ENCODE results near the gene PTPA. TPM values are rescaled to one million over a fixed set of nuclear protein-coding genes. Genes with fewer than 3 reads are reported as not detected.

Gene PTPA
- total and polyA plus RNA-seq, 2 donors (not counting 1 experiment from before 2014, with no cell fraction given), result 35.0 to 73.9 TPM

DNA sequence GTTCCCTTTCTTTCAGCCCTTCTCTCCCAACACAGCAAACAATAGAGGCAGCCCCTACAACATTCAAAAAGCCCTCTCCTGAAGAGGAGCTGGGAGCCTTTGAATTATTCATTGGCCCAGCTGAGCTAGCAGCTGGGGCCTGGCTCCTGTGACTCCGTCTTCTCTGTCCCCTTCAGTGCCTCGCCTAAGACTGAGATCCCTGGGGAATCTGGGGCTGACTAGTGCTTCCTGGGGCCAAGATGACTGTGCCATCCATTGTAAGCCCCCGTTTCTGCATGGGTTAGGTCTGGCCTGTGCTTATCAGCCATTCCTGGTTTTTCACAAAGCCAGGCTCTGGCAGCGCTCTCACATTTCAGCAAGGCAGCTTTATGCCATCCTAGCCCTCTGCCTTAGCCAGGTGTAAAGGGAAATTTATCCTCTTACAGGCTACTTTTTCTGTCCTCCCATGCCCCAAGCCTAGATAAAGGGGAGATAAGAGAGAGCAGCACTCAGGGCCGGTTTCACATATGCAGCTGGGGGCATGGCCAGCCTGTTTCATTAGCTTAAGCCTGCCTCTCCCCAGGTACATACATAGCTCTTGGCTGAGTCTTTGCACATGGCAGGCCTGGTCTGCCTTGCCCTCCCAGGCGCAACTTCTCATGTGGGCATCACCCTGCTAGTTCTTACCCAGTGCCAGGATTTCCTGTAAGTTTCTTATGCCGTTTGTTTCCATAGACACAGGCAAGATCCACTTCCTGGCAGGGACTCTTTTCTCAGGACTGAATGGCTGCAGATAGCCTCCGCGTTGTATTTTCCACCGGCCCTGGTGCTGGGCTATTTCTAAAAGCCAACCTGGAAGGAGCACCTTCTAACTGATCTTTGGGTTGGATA, 15.8 kb downstream of the PTPA start:
- Histone ChIP-seq H3K4me3 (ENCODE audit: control extremely low read depth in 1 of 5, extremely low read depth in 1 of 5, insufficient read depth in 1 of 5, low read depth in 2 of 5, low read length in 4 of 5) (no peak overlapping the region), H3K27me3 (replicated peaks in 1 of 4; ENCODE audit: control extremely low read depth in 1 of 4, control insufficient read depth in 3 of 4, insufficient read depth in 4 of 4, low read length in 3 of 4) (no peaks in the 10 kb centered on the region), H3K79me2 (ENCODE audit: control insufficient read depth, insufficient read depth, low read length) (peaks cover 19% of the 10 kb centered on the region), H3K9me3 (ENCODE audit: control extremely low read depth in 1 of 3, control insufficient read depth in 2 of 3, insufficient read depth in 1 of 3, low read length in 2 of 3) (no peaks in the 10 kb centered on the region), H3K27ac (ENCODE audit: low read length in 2 of 2) (no peak overlapping the region), H2AFZ (ENCODE audit: insufficient read depth, low read depth, low read length, poor library complexity, severe bottlenecking) (no peak overlapping the region), H3K4me2 (replicated peaks; ENCODE audit: low read depth, low read length, poor library complexity, severe bottlenecking) (no peak overlapping the region), H4K20me1 (ENCODE audit: control insufficient read depth, insufficient read depth, low read length, poor library complexity, severe bottlenecking) (peaks cover 23% of the 10 kb centered on the region), H3K9ac (ENCODE audit: low read length) (no peak overlapping the region), H3K4me1 (ENCODE audit: control insufficient read depth in 2 of 2, insufficient read depth in 2 of 2, low read length in 2 of 2) (peaks cover 4 to 8% of the 10 kb centered on the region in 2 donors), H3K36me3 (replicated peaks in 1 of 2; ENCODE audit: control extremely low read depth in 1 of 2, control insufficient read depth in 1 of 2, extremely low read depth in 1 of 2, insufficient read depth in 2 of 2, low read length in 1 of 2) (peaks cover 0 to 47% of the 10 kb centered on the region in 2 experiments)
- H3K4me3 Mint-ChIP-seq, result no peak overlapping the region
- H3K27ac Mint-ChIP-seq, result no peak overlapping the region
- H3K4me1 Mint-ChIP-seq, result peaks cover 5% of the 10 kb centered on the region
- intact Hi-C loops (cut with micrococcal nuclease), result no loop called here
- no peaks in the 10 kb centered on the region for H3K27me3 Mint-ChIP-seq
- 62% methylated on average over 8 of the region's 10 CpGs for WGBS (ENCODE audit: insufficient coverage)
- ATAC-seq (ENCODE audit: low read depth) (no peak), DNase-seq (no peak)
- H3K9me3 Mint-ChIP-seq (ENCODE audit: insufficient read depth), result no peaks in the 10 kb centered on the region
- ChIA-PET POLR2A (no interaction called here), CTCF (interaction anchor here (1.4 kb wide), 1 partner anchor 16 kb away, joined by 4 read pairs; no protein-coding TSS in a partner anchor)
- TF ChIP-seq, protein P1, sequence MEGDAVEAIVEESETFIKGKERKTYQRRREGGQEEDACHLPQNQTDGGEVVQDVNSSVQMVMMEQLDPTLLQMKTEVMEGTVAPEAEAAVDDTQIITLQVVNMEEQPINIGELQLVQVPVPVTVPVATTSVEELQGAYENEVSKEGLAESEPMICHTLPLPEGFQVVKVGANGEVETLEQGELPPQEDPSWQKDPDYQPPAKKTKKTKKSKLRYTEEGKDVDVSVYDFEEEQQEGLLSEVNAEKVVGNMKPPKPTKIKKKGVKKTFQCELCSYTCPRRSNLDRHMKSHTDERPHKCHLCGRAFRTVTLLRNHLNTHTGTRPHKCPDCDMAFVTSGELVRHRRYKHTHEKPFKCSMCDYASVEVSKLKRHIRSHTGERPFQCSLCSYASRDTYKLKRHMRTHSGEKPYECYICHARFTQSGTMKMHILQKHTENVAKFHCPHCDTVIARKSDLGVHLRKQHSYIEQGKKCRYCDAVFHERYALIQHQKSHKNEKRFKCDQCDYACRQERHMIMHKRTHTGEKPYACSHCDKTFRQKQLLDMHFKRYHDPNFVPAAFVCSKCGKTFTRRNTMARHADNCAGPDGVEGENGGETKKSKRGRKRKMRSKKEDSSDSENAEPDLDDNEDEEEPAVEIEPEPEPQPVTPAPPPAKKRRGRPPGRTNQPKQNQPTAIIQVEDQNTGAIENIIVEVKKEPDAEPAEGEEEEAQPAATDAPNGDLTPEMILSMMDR (IDR thresholded peaks at IDR 0.05), result no peak
- TF ChIP-seq EZH2 (IDR thresholded peaks at IDR 0.05; ENCODE audit: borderline replicate concordance, insufficient read depth, low read depth, low read length, poor library complexity, severe bottlenecking), result no peak

DNA sequence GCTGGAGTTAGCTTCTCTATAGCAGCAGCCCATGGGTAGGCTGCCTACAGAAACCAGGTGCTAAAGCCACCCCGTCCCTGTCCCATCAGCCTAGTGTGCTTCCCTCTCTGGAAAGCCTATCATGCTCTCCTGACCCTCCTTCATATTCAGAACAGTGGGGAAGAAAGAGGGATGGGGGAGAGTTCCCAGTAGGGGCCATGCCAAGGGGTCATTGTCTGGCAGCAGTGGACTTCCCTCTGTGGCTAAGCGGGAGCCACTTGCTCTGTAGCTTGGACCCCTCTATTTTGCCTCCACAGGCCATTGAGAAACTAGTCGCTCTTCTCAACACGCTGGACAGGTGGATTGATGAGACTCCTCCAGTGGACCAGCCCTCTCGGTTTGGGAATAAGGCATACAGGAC, 17.5 kb downstream of the PTPA start:
- Histone ChIP-seq H3K9me3 (ENCODE audit: control extremely low read depth in 1 of 3, control insufficient read depth in 2 of 3, insufficient read depth in 1 of 3, low read length in 2 of 3) (no peaks in the 10 kb centered on the region), H3K36me3 (replicated peaks in 1 of 2; ENCODE audit: control extremely low read depth in 1 of 2, control insufficient read depth in 1 of 2, extremely low read depth in 1 of 2, insufficient read depth in 2 of 2, low read length in 1 of 2) (peaks cover under 1 to 44% of the 10 kb centered on the region in 2 experiments), H3K27ac (ENCODE audit: low read length in 2 of 2) (no peak overlapping the region), H3K27me3 (replicated peaks in 1 of 4; ENCODE audit: control extremely low read depth in 1 of 4, control insufficient read depth in 3 of 4, insufficient read depth in 4 of 4, low read length in 3 of 4) (no peaks in the 10 kb centered on the region), H3K4me3 (ENCODE audit: control extremely low read depth in 1 of 5, extremely low read depth in 1 of 5, insufficient read depth in 1 of 5, low read depth in 2 of 5, low read length in 4 of 5) (no peak overlapping the region), H4K20me1 (ENCODE audit: control insufficient read depth, insufficient read depth, low read length, poor library complexity, severe bottlenecking) (peaks cover 14% of the 10 kb centered on the region), H3K4me2 (replicated peaks; ENCODE audit: low read depth, low read length, poor library complexity, severe bottlenecking) (no peak overlapping the region), H3K4me1 (ENCODE audit: control insufficient read depth in 2 of 2, insufficient read depth in 2 of 2, low read length in 2 of 2) (peaks cover 4 to 8% of the 10 kb centered on the region in 2 donors), H3K9ac (ENCODE audit: low read length) (no peak overlapping the region), H2AFZ (ENCODE audit: insufficient read depth, low read depth, low read length, poor library complexity, severe bottlenecking) (no peak overlapping the region), H3K79me2 (ENCODE audit: control insufficient read depth, insufficient read depth, low read length) (peaks cover 8% of the 10 kb centered on the region)
- TF ChIP-seq EZH2 (IDR thresholded peaks at IDR 0.05; ENCODE audit: borderline replicate concordance, insufficient read depth, low read depth, low read length, poor library complexity, severe bottlenecking), result no peak
- TF ChIP-seq, protein P1 (IDR thresholded peaks at IDR 0.05), result no peak
- intact Hi-C loops (cut with micrococcal nuclease), result no loop called here
- DNase-seq, result no peak
- Mint-ChIP-seq H3K27me3 (no peaks in the 10 kb centered on the region), H3K27ac (no peak overlapping the region), H3K4me1 (peaks cover 5% of the 10 kb centered on the region), H3K4me3 (no peak overlapping the region), H3K9me3 (ENCODE audit: insufficient read depth) (no peaks in the 10 kb centered on the region)
- ChIA-PET CTCF (interaction anchor here (0.9 to 18.9 kb wide), 5 partner anchors 14 to 495 kb away, joined by 3 to 382 read pairs (median 5); partner anchors contain the start of gene IER5L), POLR2A (interaction anchor here (0.6 kb wide), 1 partner anchor 704 kb away, joined by 4 read pairs; no protein-coding TSS in a partner anchor)
- WGBS (ENCODE audit: insufficient coverage), result 96% methylated on average over 4 of the region's 5 CpGs
- ATAC-seq (ENCODE audit: low read depth), result no peak
